OCI-LY1 (cell line): ENCODE data around the gene UTP14C.
A peak's percentile ranks its signal among the peaks of the same experiment; 100 is the strongest.

Source experiments
- H2AFZ ChIP-seq: fragments of 200-600 bp; sonication (generic), shearing (Covaris generic); 2 replicates; pipeline ENCODE4 v1.6.0; 2014; ENCODE audit warnings: antibody characterized with exemption, mild to moderate bottlenecking, low read length
- H3F3A ChIP-seq: fragments of 200-600 bp; sonication (generic), shearing (Covaris generic); 2 replicates; pipeline ENCODE4 v1.6.0; 2014; ENCODE audit warnings: mild to moderate bottlenecking, antibody characterized with exemption, low read length, moderate library complexity; ENCODE audit not compliant: insufficient read depth
- H3K27ac ChIP-seq: fragments of 200-600 bp; sonication (generic); 2 replicates; pipeline ENCODE4 v1.5.1; 2014; ENCODE audit warnings: low read length, mixed run types, mild to moderate bottlenecking, low read depth; ENCODE audit not compliant: poor library complexity, severe bottlenecking
- H3K27me3 ChIP-seq: fragments of 200-600 bp; sonication (generic); 2 replicates; pipeline ENCODE4 v1.6.0; 2014; ENCODE audit warnings: antibody characterized with exemption, mild to moderate bottlenecking, low read length, moderate library complexity; ENCODE audit not compliant: insufficient read depth
- H3K36me3 ChIP-seq: fragments of 200-600 bp; sonication (generic); 2 replicates; pipeline ENCODE4 v1.6.1; 2014; ENCODE audit warnings: mild to moderate bottlenecking, antibody characterized with exemption, low read length, moderate library complexity, mixed read lengths; ENCODE audit not compliant: insufficient read depth
- H3K4me1 ChIP-seq: fragments of 200-600 bp; sonication (generic); 2 replicates; pipeline ENCODE4 v1.5.1; 2014; ENCODE audit warnings: mild to moderate bottlenecking, low read length, moderate library complexity; ENCODE audit not compliant: insufficient read depth, severe bottlenecking
- H3K4me2 ChIP-seq: fragments of 200-600 bp; sonication (generic), shearing (Covaris generic); 2 replicates; pipeline ENCODE4 v1.6.1; 2014; ENCODE audit warnings: low read length
- H3K4me3 ChIP-seq: fragments of 200-600 bp; sonication (generic); 2 replicates; pipeline ENCODE4 v1.5.1; 2014; ENCODE audit warnings: low read length, low read depth, mild to moderate bottlenecking, mixed read lengths; ENCODE audit not compliant: poor library complexity, severe bottlenecking
- H3K79me2 ChIP-seq: fragments of 200-600 bp; shearing (Covaris generic); 2 replicates; pipeline ENCODE4 v1.6.1; 2016; ENCODE audit warnings: mixed run types, low read length, mixed read lengths; ENCODE audit not compliant: insufficient read depth
- H3K9ac ChIP-seq: fragments of 200-600 bp; sonication (generic), shearing (Covaris generic); 2 replicates; pipeline ENCODE4 v1.6.1; 2014; ENCODE audit warnings: mild to moderate bottlenecking, low read length, mixed read lengths
- H3K9me2 ChIP-seq: fragments of 200-600 bp; sonication (generic), shearing (Covaris generic); 2 replicates; pipeline ENCODE4 v1.6.1; 2014; ENCODE audit warnings: low read depth, mild to moderate bottlenecking, low read length, mixed read lengths
- H3K9me3 ChIP-seq: fragments of 200-600 bp; shearing (Covaris generic); 2 replicates; pipeline ENCODE4 v1.6.1; 2014; ENCODE audit warnings: low read length, mixed read lengths
- H4K20me1 ChIP-seq: fragments of 200-600 bp; sonication (generic), shearing (Covaris generic); 2 replicates; pipeline ENCODE4 v1.6.0; 2016; ENCODE audit warnings: mild to moderate bottlenecking, low read length; ENCODE audit not compliant: insufficient read depth
- EZH2 ChIP-seq: fragments of 200-600 bp; sonication (generic), shearing (Covaris generic); IDR thresholded peaks from 2 replicates; pipeline ENCODE4 v1.8.0; 2017; ENCODE audit warnings: borderline replicate concordance, mixed run types, mild to moderate bottlenecking, antibody characterized with exemption, low read length, moderate library complexity, mixed read lengths
- TF ChIP-seq, protein P1 (sequence below): fragments of 200-600 bp; sonication (generic), shearing (Covaris generic); IDR thresholded peaks from 2 replicates; pipeline ENCODE4 v1.5.1; 2017; ENCODE audit warnings: mild to moderate bottlenecking, antibody characterized with exemption, low read length, moderate library complexity, mixed read lengths

Gene UTP14C

DNA sequence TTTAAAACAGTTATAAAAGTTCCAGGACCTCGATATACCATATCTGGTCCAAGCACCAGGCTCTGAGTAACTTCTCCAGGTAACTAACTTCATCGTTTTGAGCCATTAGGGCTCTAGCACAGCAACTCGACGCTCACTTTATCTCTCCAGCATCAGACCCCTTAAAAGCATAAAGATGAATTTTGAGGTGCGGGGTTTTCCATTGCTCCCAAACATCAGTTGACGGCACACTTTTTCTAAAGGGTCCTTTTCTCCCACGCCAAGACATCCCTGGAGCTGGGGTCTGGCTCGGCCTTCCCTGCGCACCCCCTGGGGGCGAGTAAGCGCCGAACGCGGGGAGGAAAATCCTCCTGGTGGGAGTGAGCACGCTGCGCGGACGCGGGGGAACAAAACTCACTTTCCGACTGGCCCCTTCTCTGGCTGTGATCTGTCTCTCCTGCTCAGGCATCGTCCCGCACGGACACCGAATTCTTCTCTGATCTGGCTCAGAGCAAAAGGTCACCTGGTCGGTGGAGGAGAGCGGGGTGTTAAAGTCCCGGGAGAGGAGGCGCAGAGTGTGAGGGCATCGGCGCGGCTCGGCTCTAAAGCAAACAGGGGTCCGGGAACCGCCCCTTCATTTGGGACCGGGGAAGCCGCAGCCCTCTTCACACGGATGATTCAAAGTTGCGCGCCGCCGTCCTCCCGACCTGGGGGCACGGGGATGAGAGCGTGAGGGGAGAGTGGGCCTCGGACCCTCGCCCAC, 13.4 kb upstream of the UTP14C start, which contains the start of gene ATP7B:
TSS of gene ATP7B (minus strand) at position 561 of the 742 bp plus-strand sequence. CDS start at position 448, 113 bp downstream.
- Histone ChIP-seq H3K9me2 (no peaks in the 10 kb centered on the region), H3K4me3 (peak within 1 kb of the TSS; percentile 76), H3K4me1 (peaks cover 21% of the 10 kb centered on the region), H4K20me1 (no peaks in the 10 kb centered on the region), H2AFZ (no peak within 1 kb of the TSS), H3K79me2 (peaks cover 24% of the 10 kb centered on the region), H3K4me2 (peak within 1 kb of the TSS; percentile 84), H3F3A (no peaks in the 10 kb centered on the region), H3K9me3 (no peaks in the 10 kb centered on the region), H3K27me3 (peaks cover 9% of the 10 kb centered on the region; the same call in 1 of the 2 replicates), H3K9ac (peak within 1 kb of the TSS; percentile 69), H3K36me3 (peaks cover 8% of the 10 kb centered on the region; the same call in 1 of the 2 replicates), H3K27ac (no peak within 1 kb of the TSS)
- TF ChIP-seq EZH2 = no peak
- TF ChIP-seq, protein P1, sequence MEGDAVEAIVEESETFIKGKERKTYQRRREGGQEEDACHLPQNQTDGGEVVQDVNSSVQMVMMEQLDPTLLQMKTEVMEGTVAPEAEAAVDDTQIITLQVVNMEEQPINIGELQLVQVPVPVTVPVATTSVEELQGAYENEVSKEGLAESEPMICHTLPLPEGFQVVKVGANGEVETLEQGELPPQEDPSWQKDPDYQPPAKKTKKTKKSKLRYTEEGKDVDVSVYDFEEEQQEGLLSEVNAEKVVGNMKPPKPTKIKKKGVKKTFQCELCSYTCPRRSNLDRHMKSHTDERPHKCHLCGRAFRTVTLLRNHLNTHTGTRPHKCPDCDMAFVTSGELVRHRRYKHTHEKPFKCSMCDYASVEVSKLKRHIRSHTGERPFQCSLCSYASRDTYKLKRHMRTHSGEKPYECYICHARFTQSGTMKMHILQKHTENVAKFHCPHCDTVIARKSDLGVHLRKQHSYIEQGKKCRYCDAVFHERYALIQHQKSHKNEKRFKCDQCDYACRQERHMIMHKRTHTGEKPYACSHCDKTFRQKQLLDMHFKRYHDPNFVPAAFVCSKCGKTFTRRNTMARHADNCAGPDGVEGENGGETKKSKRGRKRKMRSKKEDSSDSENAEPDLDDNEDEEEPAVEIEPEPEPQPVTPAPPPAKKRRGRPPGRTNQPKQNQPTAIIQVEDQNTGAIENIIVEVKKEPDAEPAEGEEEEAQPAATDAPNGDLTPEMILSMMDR = no peak

DNA sequence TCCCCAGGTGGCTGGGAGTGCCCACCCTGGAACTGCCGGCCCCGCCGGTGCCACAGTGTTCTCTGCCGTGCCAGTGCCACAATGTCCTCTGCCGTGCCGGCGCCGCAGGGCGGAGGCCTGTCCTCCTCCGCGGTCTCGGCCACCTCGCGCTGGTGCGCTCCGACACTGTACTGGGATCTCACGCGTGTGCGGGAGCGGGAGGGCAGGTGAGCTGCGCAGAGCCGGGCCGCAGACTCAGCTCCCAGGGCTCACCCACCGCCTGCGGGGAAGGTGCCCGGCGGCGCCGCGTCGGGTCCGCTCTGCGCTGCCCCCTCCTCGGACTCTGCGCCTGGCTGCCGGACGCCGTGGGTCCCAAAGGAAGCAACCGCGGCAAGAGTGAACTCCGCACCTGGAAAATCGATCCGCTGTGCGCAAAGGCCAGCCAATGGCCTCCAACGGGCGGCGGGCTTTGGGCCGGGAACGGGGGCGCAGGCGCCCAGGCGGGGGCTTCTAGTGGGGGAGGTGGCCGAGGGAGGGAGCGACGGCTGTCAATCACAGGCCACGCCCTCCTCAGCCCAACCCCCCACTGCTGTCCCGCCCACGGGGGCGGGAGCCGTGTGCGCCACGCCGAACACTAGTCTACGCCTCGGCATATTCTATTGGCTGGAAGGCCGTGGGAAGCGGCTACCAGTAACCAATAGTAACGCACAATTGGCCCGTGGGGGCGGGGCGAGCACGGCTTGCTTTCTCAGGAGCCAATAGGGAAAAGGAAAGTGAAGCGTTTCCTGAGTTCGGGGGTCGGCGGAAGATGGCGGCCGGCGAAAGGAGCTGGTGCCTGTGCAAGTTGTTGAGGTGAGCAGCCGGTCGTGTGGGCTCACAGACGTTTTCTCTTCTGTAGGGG, 12.6 kb upstream of the UTP14C start, which contains the start of gene ALG11:
TSS of gene ALG11 (plus strand) at position 767 of the 880 bp plus-strand sequence. CDS start at position 788, 21 bp downstream.
- peaks cover 24% of the 10 kb centered on the region for H3K79me2 ChIP-seq
- H3K4me3 ChIP-seq = peak within 1 kb of the TSS; percentile 76
- peak within 1 kb of the TSS; percentile 84 for H3K4me2 ChIP-seq
- H3K27ac ChIP-seq = no peak within 1 kb of the TSS
- H3K27me3 ChIP-seq = 0 out of 2 replicates have a peak, but pooled peaks cover 5% of the 10 kb centered on the region
- H3K9me3 ChIP-seq = no peaks in the 10 kb centered on the region
- TF ChIP-seq, protein P1 = no peak
- no peak for TF ChIP-seq EZH2
- H4K20me1 ChIP-seq = no peaks in the 10 kb centered on the region
- no peaks in the 10 kb centered on the region for H3F3A ChIP-seq
- H2AFZ ChIP-seq = no peak within 1 kb of the TSS
- no peaks in the 10 kb centered on the region for H3K9me2 ChIP-seq
- H3K36me3 ChIP-seq = peaks cover 15% of the 10 kb centered on the region; the same call in 1 of the 2 replicates
- H3K9ac ChIP-seq = peak within 1 kb of the TSS; percentile 69
- H3K4me1 ChIP-seq = peaks cover 21% of the 10 kb centered on the region

DNA sequence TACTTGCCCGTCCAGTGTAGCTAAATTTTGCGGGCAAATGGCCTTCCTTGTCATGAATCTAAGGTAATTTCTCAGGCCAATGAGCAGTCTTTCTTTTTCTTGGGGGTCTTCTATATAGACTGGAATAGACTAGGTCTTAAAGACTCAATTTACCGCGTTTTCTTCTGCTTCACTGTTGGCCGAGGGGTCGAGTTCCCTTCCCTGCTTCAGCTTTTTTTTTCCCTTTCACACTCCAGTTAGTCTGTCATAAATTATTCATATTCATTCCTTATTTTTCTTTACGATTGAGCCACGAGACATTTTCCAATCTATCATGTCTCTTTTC, 12.0 kb upstream of the UTP14C start:
- H3K4me2 ChIP-seq = peak overlapping the region; percentile 84

More for the DNA sequence above, 12.0 kb upstream of the UTP14C start:
- Histone ChIP-seq H4K20me1 (no peaks in the 10 kb centered on the region), H2AFZ (no peak overlapping the region), H3K27ac (no peak overlapping the region), H3K9me3 (no peaks in the 10 kb centered on the region), H3K27me3 (0 out of 2 replicates have a peak, but pooled peaks cover 5% of the 10 kb centered on the region), H3F3A (no peaks in the 10 kb centered on the region), H3K36me3 (peaks cover 16% of the 10 kb centered on the region; the same call in 1 of the 2 replicates), H3K9me2 (no peaks in the 10 kb centered on the region), H3K9ac (peak overlapping the region; percentile 69), H3K79me2 (peaks cover 24% of the 10 kb centered on the region), H3K4me3 (peak overlapping the region; percentile 76), H3K4me1 (peaks cover 21% of the 10 kb centered on the region)
- TF ChIP-seq, protein P1 = no peak
- no peak for TF ChIP-seq EZH2
